H1 (cell line): ENCODE measurements around the gene ASCC1. TPM values are rescaled to one million over a fixed set of nuclear protein-coding genes. Genes with fewer than 3 reads are reported as not detected.

ENCODE experiments used
- CTCF ChIA-PET: fragments of 300-600 bp; sonication (Branson Sonifier 250); formaldehyde crosslinking; loops from one replicate; lab custom pipeline; 2021; ENCODE audit not compliant: partially characterized antibody; lab: Charles Lee
- POLR2A ChIA-PET: fragments of 300-600 bp; sonication (Branson Sonifier 250); formaldehyde crosslinking; loops from one replicate; lab custom pipeline; 2021; ENCODE audit warnings: inconsistent platforms; ENCODE audit not compliant: partially characterized antibody; lab: Charles Lee
- DNase-seq, 2 experiments: peaks; one replicate each; pipeline versions ENCODE4 v3.0.0 to v3.0.0-alpha.2; 2010 to 2022; ENCODE audit warnings: low spot score in 2 of 2, low read depth in 1 of 2, mixed read lengths in 1 of 2
- FAIRE-seq: peaks from 2 replicates; lab custom pipeline; 2011; peaks lifted over from hg19 to GRCh38; lab: Jason Lieb, UNC
- H2AFZ ChIP-seq: 2 replicates; pipeline ENCODE4 v1.8.1; 2012; ENCODE audit warnings: low read length, inconsistent platforms
- H2AK5ac ChIP-seq: 2 replicates; pipeline ENCODE4 v1.6.1; 2013; ENCODE audit warnings: low read depth, low read length
- H2BK120ac ChIP-seq: replicated peaks from 2 replicates; pipeline ENCODE3; 2013; ENCODE audit warnings: low read depth, low read length, inconsistent platforms
- H2BK12ac ChIP-seq: 2 replicates; pipeline ENCODE4 v1.6.1; 2013; ENCODE audit warnings: low read depth, low read length
- H2BK15ac ChIP-seq: 2 replicates; pipeline ENCODE4 v1.6.1; 2013; ENCODE audit warnings: low read length
- H2BK20ac ChIP-seq: 2 replicates; pipeline ENCODE4 v1.6.1; 2013; ENCODE audit warnings: low read length
- H2BK5ac ChIP-seq: 2 replicates; pipeline ENCODE4 v1.6.1; 2013; ENCODE audit warnings: low read depth, low read length
- H3K14ac ChIP-seq: 2 replicates; pipeline ENCODE4 v1.6.1; 2013; ENCODE audit warnings: inconsistent platforms; ENCODE audit not compliant: insufficient read length
- H3K18ac ChIP-seq: 2 replicates; pipeline ENCODE4 v1.6.1; 2013; ENCODE audit warnings: low read length; ENCODE audit errors: extremely low read depth
- H3K23ac ChIP-seq: 2 replicates; pipeline ENCODE4 v1.6.1; 2013; ENCODE audit warnings: inconsistent platforms; ENCODE audit not compliant: insufficient read length
- H3K23me2 ChIP-seq: 2 replicates; pipeline ENCODE4 v1.6.1; 2013; ENCODE audit warnings: low read depth, low read length
- H3K27ac ChIP-seq: 2 replicates; pipeline ENCODE4 v1.6.1; 2011; ENCODE audit warnings: low read depth, low read length, inconsistent platforms
- H3K27me3 ChIP-seq, 4 experiments: replicated peaks in 1 of 4; 1 replicate in 1 of 4; 2 replicates in 3 of 4; pipeline versions ENCODE4 v1.6.1 to v1.8.1; 2011 to 2013; ENCODE audit warnings: low read length in 3 of 4, mild to moderate bottlenecking in 3 of 4, inconsistent platforms in 2 of 4, mixed read lengths in 2 of 4, moderate library complexity in 1 of 4; ENCODE audit not compliant: control insufficient read depth in 3 of 4, insufficient read depth in 3 of 4; ENCODE audit errors: extremely low read depth in 1 of 4
- H3K36me3 ChIP-seq, 4 experiments: 2 replicates each; pipeline versions ENCODE4 v1.6.1 to v1.8.1; 2011 to 2013; ENCODE audit warnings: mild to moderate bottlenecking in 4 of 4, low read length in 3 of 4, moderate library complexity in 2 of 4, control low read depth in 1 of 4, inconsistent platforms in 1 of 4; ENCODE audit not compliant: insufficient read depth in 4 of 4, control insufficient read depth in 2 of 4
- H3K4ac ChIP-seq: replicated peaks from 2 replicates; pipeline ENCODE3; 2013; ENCODE audit warnings: low read length, low read depth, mixed read lengths, inconsistent platforms; ENCODE audit not compliant: insufficient read length
- H3K4me1 ChIP-seq, 4 experiments: replicated peaks in 1 of 4; 1 replicate in 1 of 4; 2 replicates in 3 of 4; pipeline versions ENCODE4 v1.6.1 to v1.8.1; 2011 to 2013; ENCODE audit warnings: low read length in 3 of 4, inconsistent platforms in 2 of 4, mixed read lengths in 1 of 4; ENCODE audit not compliant: insufficient read depth in 4 of 4, control insufficient read depth in 3 of 4
- H3K4me2 ChIP-seq, 2 experiments: 2 replicates each; pipeline versions ENCODE4 v1.6.1 to v1.8.1; 2011 to 2013; ENCODE audit warnings: low read depth in 2 of 2, low read length in 2 of 2, control low read depth in 1 of 2, inconsistent platforms in 1 of 2, mild to moderate bottlenecking in 1 of 2; ENCODE audit not compliant: insufficient read depth in 1 of 2
- H3K4me3 ChIP-seq, 4 experiments: fragments of 200-600, 300-600 bp in 1 of 4; sonication (generic), shearing (Covaris generic), sonication (Bioruptor Twin) in 1 of 4; 2 replicates each; pipeline versions ENCODE4 v1.5.1 to v1.8.1; 2011 to 2016; ENCODE audit warnings: low read length in 4 of 4, low read depth in 3 of 4, control low read depth in 2 of 4, inconsistent platforms in 2 of 4, mild to moderate bottlenecking in 2 of 4, mixed read lengths in 1 of 4, moderate library complexity in 1 of 4; ENCODE audit not compliant: insufficient read depth in 2 of 4; ENCODE audit errors: extremely low read depth in 1 of 4
- H3K56ac ChIP-seq: replicated peaks from 2 replicates; pipeline ENCODE3; 2013; ENCODE audit warnings: low read depth, mild to moderate bottlenecking, mixed read lengths, low read length, inconsistent platforms; ENCODE audit not compliant: insufficient read length
- H3K79me1 ChIP-seq: 2 replicates; pipeline ENCODE4 v1.6.1; 2013; ENCODE audit warnings: low read depth, low read length, control low read depth
- H3K79me2 ChIP-seq, 2 experiments: 2 replicates each; pipeline versions ENCODE4 v1.6.1 to v1.8.1; 2012 to 2013; ENCODE audit warnings: low read length in 2 of 2, mild to moderate bottlenecking in 2 of 2, inconsistent platforms in 1 of 2; ENCODE audit not compliant: insufficient read depth in 2 of 2, control insufficient read depth in 1 of 2
- H3K9ac ChIP-seq, 4 experiments: replicated peaks in 1 of 4; 1 replicate in 1 of 4; 2 replicates in 3 of 4; pipeline versions ENCODE4 v1.6.1 to v1.8.1; 2011 to 2013; ENCODE audit warnings: low read depth in 3 of 4, low read length in 3 of 4, control low read depth in 2 of 4, mild to moderate bottlenecking in 2 of 4, moderate library complexity in 2 of 4, inconsistent platforms in 1 of 4; ENCODE audit errors: extremely low read depth in 1 of 4
- H3K9me3 ChIP-seq, 2 experiments: 2 replicates each; pipeline versions ENCODE4 v1.6.1 to v1.8.1; 2012 to 2013; ENCODE audit warnings: mild to moderate bottlenecking in 2 of 2, moderate library complexity in 2 of 2, control low read depth in 1 of 2, inconsistent platforms in 1 of 2, low read depth in 1 of 2, low read length in 1 of 2, mixed read lengths in 1 of 2; ENCODE audit not compliant: insufficient read depth in 2 of 2
- H4K20me1 ChIP-seq, 2 experiments: replicated peaks in 1 of 2; 2 replicates each; pipeline versions ENCODE3 to v1.8.1; 2011 to 2013; ENCODE audit warnings: inconsistent platforms in 2 of 2, low read length in 2 of 2, mild to moderate bottlenecking in 1 of 2; ENCODE audit not compliant: insufficient read depth in 2 of 2, control insufficient read depth in 1 of 2
- H4K5ac ChIP-seq: 2 replicates; pipeline ENCODE4 v1.6.1; 2013; ENCODE audit warnings: low read length, low read depth, mixed read lengths, inconsistent platforms; ENCODE audit not compliant: insufficient read length
- H4K8ac ChIP-seq: 2 replicates; pipeline ENCODE4 v1.8.0; 2013; ENCODE audit warnings: mild to moderate bottlenecking, moderate library complexity, low read length, inconsistent platforms; ENCODE audit not compliant: insufficient read depth; ENCODE audit errors: extremely low read depth
- H4K91ac ChIP-seq: replicated peaks from 2 replicates; pipeline ENCODE3; 2013; ENCODE audit warnings: low read length, mixed read lengths, inconsistent platforms; ENCODE audit not compliant: insufficient read length
- CBX5 ChIP-seq: fragments of 300-800, 300-1000 bp; sonication (generic); IDR thresholded peaks from 2 replicates; pipeline ENCODE4 v1.7.1; 2016; ENCODE audit warnings: antibody characterized with exemption, low read length, low read depth
- EGR1 ChIP-seq: IDR thresholded peaks from 2 replicates; pipeline ENCODE4 v1.6.1; 2011; ENCODE audit warnings: low read depth, low read length, borderline replicate concordance
- EP300 ChIP-seq, 2 experiments: IDR thresholded peaks; 1 replicate in 1 of 2; 2 replicates in 1 of 2; pipeline ENCODE4 v1.6.1; 2011 to 2012; ENCODE audit warnings: low read depth in 2 of 2, low read length in 2 of 2, mild to moderate bottlenecking in 2 of 2, borderline replicate concordance in 1 of 2, inconsistent platforms in 1 of 2, moderate library complexity in 1 of 2
- FOSL1 ChIP-seq: IDR thresholded peaks from 2 replicates; pipeline ENCODE4 v1.6.1; 2011; ENCODE audit warnings: mild to moderate bottlenecking, low read depth, low read length, moderate library complexity; ENCODE audit not compliant: insufficient read depth
- GTF2F1 ChIP-seq: IDR thresholded peaks from 2 replicates; pipeline ENCODE4 v1.6.1; 2012; ENCODE audit warnings: low read depth, low read length, improper control_type of control experiment, borderline replicate concordance
- MAX ChIP-seq: IDR thresholded peaks from 2 replicates; pipeline ENCODE4 v1.6.1; 2012; ENCODE audit warnings: inconsistent platforms
- NANOG ChIP-seq: IDR thresholded peaks from 2 replicates; pipeline ENCODE4 v1.6.1; 2011; ENCODE audit warnings: low read length, low read depth, mild to moderate bottlenecking, inconsistent platforms; ENCODE audit not compliant: insufficient read depth, poor library complexity, severe bottlenecking
- RBBP5 ChIP-seq: IDR thresholded peaks from 2 replicates; pipeline ENCODE4 v1.7.1; 2012; ENCODE audit warnings: low read depth, mild to moderate bottlenecking, inconsistent platforms, low read length, moderate library complexity, borderline replicate concordance
- TAF1 ChIP-seq: IDR thresholded peaks from 2 replicates; pipeline ENCODE4 v1.6.1; 2011; ENCODE audit warnings: mild to moderate bottlenecking, low read depth, low read length
- TBP ChIP-seq: IDR thresholded peaks from 2 replicates; pipeline ENCODE4 v1.6.1; 2011; ENCODE audit warnings: low read depth, low read length, improper control_type of control experiment
- ZNF274 ChIP-seq: IDR thresholded peaks from 2 replicates; pipeline ENCODE4 v1.7.0; 2012; ENCODE audit warnings: low read length, borderline replicate concordance; ENCODE audit errors: extremely low read depth
- WGBS, 2 experiments: shearing (Covaris generic) in 1 of 2; methylation state at CpG; one replicate each; pipeline versions ENCODE4 v1.1.6 to v1.1.7; 2013 to 2015; ENCODE audit warnings: low lambda C conversion rate in 2 of 2, mixed read lengths in 2 of 2, inconsistent platforms in 1 of 2, low coverage in 1 of 2, missing lambda C conversion rate in 1 of 2; ENCODE audit not compliant: insufficient replicate concordance in 2 of 2, insufficient coverage in 1 of 2, insufficient read length in 1 of 2; ENCODE audit errors: extremely low coverage in 1 of 2, missing lambda C conversion rate in 1 of 2; 5-methylcytosine and 5-hydroxymethylcytosine counted together
- polyA plus RNA-seq, 7 experiments: library from polyadenylated mRNA; depleted of rRNA in 3 of 7; stranded (reverse) in 5 of 7; unstranded in 2 of 7; fragments of >200 nt in 5 of 7; fragments of 200-250 nt in 2 of 7; gene quantifications; 1 replicate in 5 of 7; 2 replicates in 1 of 7; 4 replicates in 1 of 7; pipeline versions ENCODE4 v1.2.1 to v1.2.3, GENCODE V29; 2011 to 2013; ENCODE audit warnings: missing spikeins in 2 of 7, mixed read lengths in 2 of 7
- total RNA-seq: library from RNA; stranded (reverse); fragmentation: NEBNext Ultra II Directional; extraction: Animal tissue kit (Norgen Biotek cat#: 25700); gene quantifications from 2 replicates; pipeline ENCODE4 v1.2.1, GENCODE V29; 2021

The ASCC1 gene
- total and polyA plus RNA-seq, 2 of the 8 experiments (the other 6 are each of a cell fraction or from before 2014, with no cell fraction given): 25.6 to 35.8 TPM

GRCh38 chr10:72167118-72167517 is 49.0 kb downstream of the ASCC1 start:
- H3K4me1 ChIP-seq: no peaks in the 10 kb centered on the region
- no peaks in the 10 kb centered on the region for H3K27me3 ChIP-seq
- H4K8ac ChIP-seq: no peak overlapping the region
- no peak overlapping the region for H2BK20ac ChIP-seq
- H3K9ac ChIP-seq: no peak overlapping the region
- ChIA-PET CTCF (interaction anchor here (1.2 to 1.6 kb wide), 2 partner anchors 31 to 41 kb away, joined by 3 to 5 read pairs; no protein-coding TSS in a partner anchor), POLR2A (no interaction called here)
- H3K56ac ChIP-seq: no peak overlapping the region
- H2BK12ac ChIP-seq: no peak overlapping the region
- no peak overlapping the region for H4K5ac ChIP-seq
- H3K23ac ChIP-seq: no peak overlapping the region
- H2BK5ac ChIP-seq: no peak overlapping the region
- H2AK5ac ChIP-seq: no peak overlapping the region
- H3K79me1 ChIP-seq: no peaks in the 10 kb centered on the region
- TF ChIP-seq RBBP5: no peak
- no peak for TF ChIP-seq TAF1
- no peak for TF ChIP-seq EP300 (IDR thresholded peaks at IDR 0.05; ENCODE audit: borderline replicate concordance in 1 of 2, low read depth in 2 of 2, low read length in 2 of 2)
- no peak for TF ChIP-seq NANOG
- no peak for TF ChIP-seq TBP
- no peak for TF ChIP-seq EGR1
- no peak for TF ChIP-seq ZNF274
- TF ChIP-seq CBX5: no peak
- no peak for TF ChIP-seq FOSL1
- no peak for TF ChIP-seq MAX
- TF ChIP-seq GTF2F1: no peak
- H3K36me3 ChIP-seq: no peaks in the 10 kb centered on the region
- H3K79me2 ChIP-seq: no peaks in the 10 kb centered on the region
- H2BK15ac ChIP-seq: no peak overlapping the region
- H3K4me3 ChIP-seq: no peak overlapping the region
- no peaks in the 10 kb centered on the region for H3K9me3 ChIP-seq
- DNase-seq (no peak), FAIRE-seq (no peak)
- H3K4ac ChIP-seq: no peak overlapping the region
- no peak overlapping the region for H3K4me2 ChIP-seq
- no peak overlapping the region for H3K18ac ChIP-seq
- 86% methylated on average over 3 of the region's 3 CpGs; no CpG with 5 or more reads in 1 of the 2 experiments for WGBS, 2 experiments
- no peak overlapping the region for H2AFZ ChIP-seq
- no peak overlapping the region for H4K91ac ChIP-seq
- H3K14ac ChIP-seq: no peak overlapping the region
- no peak overlapping the region for H3K27ac ChIP-seq
- no peaks in the 10 kb centered on the region for H4K20me1 ChIP-seq
- no peak overlapping the region for H2BK120ac ChIP-seq
- H3K23me2 ChIP-seq: no peaks in the 10 kb centered on the region; the same call in 1 of the 2 replicates
